ENCODE results near the gene SCAMP3.
A peak's percentile ranks its signal among the peaks of the same experiment; 100 is the strongest.
"Not testable (repeated sequence)": the region's sequence is repeated elsewhere in the genome, so short reads cannot be mapped to it uniquely, and the experiment has no call there.

The SCAMP3 gene

DNA sequence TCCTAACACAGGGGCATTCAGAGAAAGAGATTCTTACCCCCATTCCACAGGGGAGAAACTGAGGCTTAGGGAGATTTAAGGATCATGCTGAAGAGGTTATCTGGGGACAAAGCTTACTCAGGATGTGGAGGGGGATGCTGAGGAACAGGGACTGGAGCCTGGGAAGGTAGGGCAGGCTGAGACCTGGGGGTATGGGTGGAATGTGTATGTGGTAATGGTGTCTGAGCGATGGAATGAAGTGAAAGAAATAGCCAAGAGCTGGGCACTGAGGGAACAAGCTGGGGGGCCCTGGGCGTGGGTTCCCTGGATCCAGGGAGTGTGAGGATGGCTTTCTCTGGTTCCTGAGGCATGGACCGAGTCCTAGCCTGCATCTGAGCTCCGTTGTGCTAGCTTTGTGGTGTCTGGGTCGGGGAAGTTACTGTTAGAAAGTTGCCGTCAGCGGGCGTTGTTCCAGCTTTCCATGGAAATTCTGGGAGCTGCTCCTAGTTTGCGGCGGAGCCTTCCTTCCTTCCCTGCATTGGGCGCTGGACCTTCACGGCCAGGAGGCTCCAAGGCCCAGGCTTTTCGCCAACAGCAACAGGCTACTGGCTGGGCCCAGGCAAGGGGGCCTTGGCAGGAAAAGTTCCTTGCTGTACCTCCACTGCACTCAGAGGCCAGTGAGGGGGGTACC is 50.6 kb downstream of the SCAMP3 start:
- H3K79me2 ChIP-seq (ENCODE audit: control insufficient read depth, insufficient read depth, low read length); H3K36me3 ChIP-seq (ENCODE audit: control insufficient read depth, insufficient read depth, low read length); H2BK5ac ChIP-seq (ENCODE audit: low read length); H3K27ac ChIP-seq (ENCODE audit: low read depth, low read length); H4K8ac ChIP-seq (ENCODE audit: low read depth, low read length); H4K5ac ChIP-seq (ENCODE audit: low read length); H3K4me3 ChIP-seq (ENCODE audit: low read length); H3K23ac ChIP-seq (ENCODE audit: low read length); H2AK5ac ChIP-seq (ENCODE audit: low read length); H3K4ac ChIP-seq (ENCODE audit: low read depth, low read length); H3K18ac ChIP-seq (ENCODE audit: low read length); H3K79me1 ChIP-seq (ENCODE audit: low read length); DNase-seq; H3K4me1 ChIP-seq (ENCODE audit: control insufficient read depth, low read depth, low read length); H3K56ac ChIP-seq (ENCODE audit: low read length); H3K4me2 ChIP-seq (ENCODE audit: low read length); H3K9ac ChIP-seq (ENCODE audit: low read length); H2BK120ac ChIP-seq (ENCODE audit: low read depth, low read length); H3K27me3 ChIP-seq (ENCODE audit: insufficient read depth, low read length, poor library complexity); H2BK15ac ChIP-seq (replicated peaks; ENCODE audit: low read depth): not testable (repeated sequence)
- WGBS (ENCODE audit: extremely low coverage, insufficient coverage, low lambda C conversion rate): no CpG with 5 or more reads among the region's 13 CpGs

- Histone ChIP-seq H3K56ac (ENCODE audit: low read length) (no peak overlapping the region), H2BK15ac (replicated peaks; ENCODE audit: low read depth) (no peak overlapping the region), H3K4ac (ENCODE audit: low read depth, low read length) (no peak overlapping the region), H3K27ac (ENCODE audit: low read depth, low read length) (no peak overlapping the region), H2AK5ac (ENCODE audit: low read length) (no peak overlapping the region), H3K27me3 (ENCODE audit: insufficient read depth, low read length, poor library complexity) (no peaks in the 10 kb centered on the region), H3K79me1 (ENCODE audit: low read length) (no peaks in the 10 kb centered on the region), H2BK5ac (ENCODE audit: low read length) (no peak overlapping the region), H3K4me3 (ENCODE audit: low read length) (no peak overlapping the region), H2BK120ac (ENCODE audit: low read depth, low read length) (no peak overlapping the region), H4K5ac (ENCODE audit: low read length) (no peak overlapping the region), H4K8ac (ENCODE audit: low read depth, low read length) (no peak overlapping the region), H3K18ac (ENCODE audit: low read length) (no peak overlapping the region), H3K36me3 (ENCODE audit: control insufficient read depth, insufficient read depth, low read length) (no peaks in the 10 kb centered on the region), H3K9ac (ENCODE audit: low read length) (no peak overlapping the region), H3K4me1 (ENCODE audit: control insufficient read depth, low read depth, low read length) (peaks cover 7% of the 10 kb centered on the region), H3K23ac (ENCODE audit: low read length) (no peak overlapping the region), H3K79me2 (ENCODE audit: control insufficient read depth, insufficient read depth, low read length) (no peaks in the 10 kb centered on the region), H3K4me2 (ENCODE audit: low read length) (no peak overlapping the region)
- WGBS (ENCODE audit: extremely low coverage, insufficient coverage, low lambda C conversion rate): no CpG with 5 or more reads among the region's 4 CpGs
- DNase-seq: no peak
Measured at GRCh38 chr1:155210314-155211104, 51.7 kb downstream of the SCAMP3 start.

DNA sequence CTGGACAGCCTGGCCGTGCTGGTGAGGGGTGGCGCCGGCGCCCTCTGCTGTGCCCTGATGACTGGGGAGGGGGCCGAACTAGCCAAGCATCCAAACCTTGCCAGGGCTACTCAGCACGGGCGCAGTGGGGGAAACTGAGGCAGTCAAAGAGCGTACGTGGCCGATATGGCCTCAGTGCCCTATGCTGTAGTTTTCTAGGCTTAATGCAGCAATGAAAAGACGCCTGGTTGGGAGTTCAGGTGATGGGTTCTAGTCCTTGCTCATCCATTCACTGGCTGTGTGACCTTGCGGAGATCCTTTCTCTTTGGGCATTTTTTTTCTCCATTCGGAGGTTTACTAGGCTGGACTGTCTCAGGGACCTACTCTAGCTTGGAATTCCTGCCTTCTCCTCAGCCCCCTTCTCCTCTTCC is 52.8 kb downstream of the SCAMP3 start:
- H3K56ac ChIP-seq (ENCODE audit: low read length): peak overlapping the region; percentile 98
- H3K36me3 ChIP-seq (ENCODE audit: control insufficient read depth, insufficient read depth, low read length): no peaks in the 10 kb centered on the region
- H3K18ac ChIP-seq (ENCODE audit: low read length): peak overlapping the region; percentile 31
- peaks cover 7% of the 10 kb centered on the region for H3K4me1 ChIP-seq (ENCODE audit: control insufficient read depth, low read depth, low read length)
- no CpG with 5 or more reads among the region's 13 CpGs for WGBS (ENCODE audit: extremely low coverage, insufficient coverage, low lambda C conversion rate)
- no peak overlapping the region for H2BK15ac ChIP-seq (replicated peaks; ENCODE audit: low read depth)
- H3K27ac ChIP-seq (ENCODE audit: low read depth, low read length): peak overlapping the region; percentile 49
- DNase-seq: no peak
- H3K4ac ChIP-seq (ENCODE audit: low read depth, low read length): peak overlapping the region; percentile 57
- H2BK5ac ChIP-seq (ENCODE audit: low read length): no peak overlapping the region
- peak overlapping the region; percentile 6 for H2AK5ac ChIP-seq (ENCODE audit: low read length)
- H3K79me1 ChIP-seq (ENCODE audit: low read length): no peaks in the 10 kb centered on the region
- peak overlapping the region; percentile 74 for H3K9ac ChIP-seq (ENCODE audit: low read length)
- peak overlapping the region; percentile 71 for H4K5ac ChIP-seq (ENCODE audit: low read length)
- H3K79me2 ChIP-seq (ENCODE audit: control insufficient read depth, insufficient read depth, low read length): no peaks in the 10 kb centered on the region
- H4K8ac ChIP-seq (ENCODE audit: low read depth, low read length): peak overlapping the region; percentile 91
- no peaks in the 10 kb centered on the region for H3K27me3 ChIP-seq (ENCODE audit: insufficient read depth, low read length, poor library complexity)
- peak overlapping the region; percentile 4 for H2BK120ac ChIP-seq (ENCODE audit: low read depth, low read length)
- H3K23ac ChIP-seq (ENCODE audit: low read length): no peak overlapping the region
- peak overlapping the region; percentile 54 for H3K4me3 ChIP-seq (ENCODE audit: low read length)
- peak overlapping the region; percentile 76 for H3K4me2 ChIP-seq (ENCODE audit: low read length)

- H3K79me1 ChIP-seq (ENCODE audit: low read length): no peaks in the 10 kb centered on the region
- peak within 1 kb of the TSS; percentile 6 for H2AK5ac ChIP-seq (ENCODE audit: low read length)
- peak within 1 kb of the TSS; percentile 91 for H4K8ac ChIP-seq (ENCODE audit: low read depth, low read length)
- H3K4me3 ChIP-seq (ENCODE audit: low read length): peak within 1 kb of the TSS; percentile 64
- H3K9ac ChIP-seq (ENCODE audit: low read length): peak within 1 kb of the TSS; percentile 79
- H2BK120ac ChIP-seq (ENCODE audit: low read depth, low read length): peak within 1 kb of the TSS; percentile 16
- peak within 1 kb of the TSS; percentile 65 for H2BK5ac ChIP-seq (ENCODE audit: low read length)
- no peaks in the 10 kb centered on the region for H3K27me3 ChIP-seq (ENCODE audit: insufficient read depth, low read length, poor library complexity)
- no peaks in the 10 kb centered on the region for H3K36me3 ChIP-seq (ENCODE audit: control insufficient read depth, insufficient read depth, low read length)
- peak within 1 kb of the TSS; percentile 91 for H3K4me2 ChIP-seq (ENCODE audit: low read length)
- H3K27ac ChIP-seq (ENCODE audit: low read depth, low read length): peak within 1 kb of the TSS; percentile 65
- H3K18ac ChIP-seq (ENCODE audit: low read length): peak within 1 kb of the TSS; percentile 44
- no peak within 1 kb of the TSS for H2BK15ac ChIP-seq (replicated peaks; ENCODE audit: low read depth)
- H4K5ac ChIP-seq (ENCODE audit: low read length): peak within 1 kb of the TSS; percentile 71
- peak within 1 kb of the TSS; percentile 61 for H3K4ac ChIP-seq (ENCODE audit: low read depth, low read length)
- no peak within 1 kb of the TSS for H3K23ac ChIP-seq (ENCODE audit: low read length)
- peak; percentile 96 for DNase-seq
- H3K4me1 ChIP-seq (ENCODE audit: control insufficient read depth, low read depth, low read length): peaks cover 7% of the 10 kb centered on the region
- peak within 1 kb of the TSS; percentile 98 for H3K56ac ChIP-seq (ENCODE audit: low read length)
- H3K79me2 ChIP-seq (ENCODE audit: control insufficient read depth, insufficient read depth, low read length): no peaks in the 10 kb centered on the region
- no CpG with 5 or more reads among the region's 64 CpGs for WGBS (ENCODE audit: extremely low coverage, insufficient coverage, low lambda C conversion rate)
Measured at GRCh38 chr1:155208541-155209311, 53.4 kb downstream of the SCAMP3 start, which contains the start of gene MTX1. MTX1 (plus strand) TSS chr1:155208695; CDS start chr1:155208805, 110 bp downstream.

- Histone ChIP-seq H4K5ac (ENCODE audit: low read length) (no peak within 1 kb of the TSS), H3K27ac (ENCODE audit: low read depth, low read length) (peak within 1 kb of the TSS; percentile 65), H2BK5ac (ENCODE audit: low read length) (peak within 1 kb of the TSS; percentile 65), H2AK5ac (ENCODE audit: low read length) (peak within 1 kb of the TSS; percentile 38), H3K79me2 (ENCODE audit: control insufficient read depth, insufficient read depth, low read length) (no peaks in the 10 kb centered on the region), H3K9ac (ENCODE audit: low read length) (peak within 1 kb of the TSS; percentile 79), H2BK15ac (replicated peaks; ENCODE audit: low read depth) (no peak within 1 kb of the TSS), H3K4ac (ENCODE audit: low read depth, low read length) (peak within 1 kb of the TSS; percentile 61), H2BK120ac (ENCODE audit: low read depth, low read length) (peak within 1 kb of the TSS; percentile 16), H3K4me3 (ENCODE audit: low read length) (peak within 1 kb of the TSS; percentile 64), H3K23ac (ENCODE audit: low read length) (peak within 1 kb of the TSS; percentile 76), H3K36me3 (ENCODE audit: control insufficient read depth, insufficient read depth, low read length) (no peaks in the 10 kb centered on the region), H3K4me1 (ENCODE audit: control insufficient read depth, low read depth, low read length) (peaks cover 7% of the 10 kb centered on the region), H3K79me1 (ENCODE audit: low read length) (no peaks in the 10 kb centered on the region), H3K27me3 (ENCODE audit: insufficient read depth, low read length, poor library complexity) (no peaks in the 10 kb centered on the region), H3K18ac (ENCODE audit: low read length) (peak within 1 kb of the TSS; percentile 44), H4K8ac (ENCODE audit: low read depth, low read length) (no peak within 1 kb of the TSS), H3K56ac (ENCODE audit: low read length) (peak within 1 kb of the TSS; percentile 84), H3K4me2 (ENCODE audit: low read length) (peak within 1 kb of the TSS; percentile 91)
- no CpG with 5 or more reads among the region's 17 CpGs for WGBS (ENCODE audit: extremely low coverage, insufficient coverage, low lambda C conversion rate)
- DNase-seq: peak; percentile 76
Measured at GRCh38 chr1:155207806-155208540, 54.2 kb downstream of the SCAMP3 start, which contains the start of gene THBS3. THBS3 (minus strand) TSS chr1:155207897; CDS start chr1:155207876, 21 bp downstream.

All from mesendoderm (in vitro differentiated cells).